Subcutaneous abdominal adipose tissue (tissue), 5 donors: ENCODE measurements around the gene RALGAPA2.

Source experiments
- H3K27ac ChIP-seq: one replicate; pipeline ENCODE4 v1.7.0; 2013; ENCODE audit warnings: low read depth, mild to moderate bottlenecking, inconsistent platforms, low read length, moderate library complexity
- H3K27me3 ChIP-seq, 5 donors: one replicate each; pipeline ENCODE4 v1.7.0; 2013; ENCODE audit warnings: low read length in 5 of 5, inconsistent platforms in 1 of 5; ENCODE audit not compliant: control insufficient read depth in 5 of 5, insufficient read depth in 4 of 5
- H3K36me3 ChIP-seq, 5 donors: one replicate each; pipeline ENCODE4 v1.7.0; 2013; ENCODE audit warnings: low read length in 5 of 5; ENCODE audit not compliant: control insufficient read depth in 5 of 5, insufficient read depth in 5 of 5
- H3K4me1 ChIP-seq, 5 donors: one replicate each; pipeline ENCODE4 v1.7.0; 2013; ENCODE audit warnings: low read length in 5 of 5, mild to moderate bottlenecking in 3 of 5, moderate library complexity in 1 of 5; ENCODE audit not compliant: control insufficient read depth in 5 of 5, insufficient read depth in 5 of 5
- H3K4me3 ChIP-seq, 5 donors: one replicate each; pipeline ENCODE4 v1.7.0; 2013; ENCODE audit warnings: low read length in 5 of 5, low read depth in 1 of 5
- H3K9ac ChIP-seq, 5 donors: one replicate each; pipeline ENCODE4 v1.7.0; 2013; ENCODE audit warnings: low read length in 5 of 5, mild to moderate bottlenecking in 4 of 5, moderate library complexity in 3 of 5
- H3K9me3 ChIP-seq, 5 donors: one replicate each; pipeline ENCODE4 v1.7.0; 2013; ENCODE audit warnings: low read length in 5 of 5; ENCODE audit not compliant: control insufficient read depth in 5 of 5
- donor health status: healthy.
- donor health status: healthy.
- donor health status: healthy.
- donor health status: healthy.
- donor health status: healthy.

RALGAPA2 gene

GRCh38 chr20:20643927-20644326 lies 68.5 kb downstream of the RALGAPA2 start:
- Histone ChIP-seq H3K4me1 (peaks cover 0 to 6% (median 0%) of the 10 kb centered on the region in 5 donors), H3K27me3 (no peaks in the 10 kb centered on the region), H3K9ac (no peak overlapping the region), H3K4me3 (no peak overlapping the region), H3K36me3 (peaks cover 8 to 20% (median 17%) of the 10 kb centered on the region in 5 donors), H3K27ac (no peak overlapping the region), H3K9me3 (peaks cover 0 to 3% (median 0%) of the 10 kb centered on the region in 5 donors)

- peaks cover 14 to 33% (median 28%) of the 10 kb centered on the region in 5 donors for H3K36me3 ChIP-seq
- no peak overlapping the region for H3K9ac ChIP-seq
- H3K27ac ChIP-seq: no peak overlapping the region
- no peak overlapping the region for H3K4me3 ChIP-seq
- H3K9me3 ChIP-seq: no peaks in the 10 kb centered on the region
- H3K27me3 ChIP-seq: no peaks in the 10 kb centered on the region
- peaks cover 0 to 6% (median 0%) of the 10 kb centered on the region in 5 donors for H3K4me1 ChIP-seq
Measured at GRCh38 chr20:20641783-20642182, 70.7 kb downstream of the RALGAPA2 start.

- Histone ChIP-seq H3K27ac (no peak overlapping the region), H3K4me3 (no peak overlapping the region), H3K4me1 (peaks cover 0 to 3% (median 0%) of the 10 kb centered on the region in 5 donors), H3K9ac (no peak overlapping the region), H3K36me3 (peaks cover 19 to 53% (median 43%) of the 10 kb centered on the region in 5 donors), H3K27me3 (no peaks in the 10 kb centered on the region), H3K9me3 (no peaks in the 10 kb centered on the region)
Measured at GRCh38 chr20:20638878-20639277, 73.6 kb downstream of the RALGAPA2 start.

GRCh38 chr20:20637998-20638725 lies 74.3 kb downstream of the RALGAPA2 start:
- Histone ChIP-seq H3K27me3 (no peaks in the 10 kb centered on the region), H3K9me3 (no peaks in the 10 kb centered on the region), H3K9ac (no peak overlapping the region), H3K36me3 (peaks cover 19 to 60% (median 47%) of the 10 kb centered on the region in 5 donors), H3K27ac (no peak overlapping the region), H3K4me3 (no peak overlapping the region), H3K4me1 (peaks cover 0 to 3% (median 0%) of the 10 kb centered on the region in 5 donors)

- Histone ChIP-seq H3K36me3 (peaks cover 20 to 73% (median 53%) of the 10 kb centered on the region in 5 donors), H3K4me3 (no peak overlapping the region), H3K4me1 (no peaks in the 10 kb centered on the region), H3K9me3 (no peaks in the 10 kb centered on the region), H3K27me3 (no peaks in the 10 kb centered on the region), H3K27ac (no peak overlapping the region), H3K9ac (no peak overlapping the region)
Measured at GRCh38 chr20:20635006-20635405, 77.4 kb downstream of the RALGAPA2 start.

- peaks cover 13 to 72% (median 50%) of the 10 kb centered on the region in 5 donors for H3K36me3 ChIP-seq
- no peak overlapping the region for H3K9ac ChIP-seq
- no peaks in the 10 kb centered on the region for H3K27me3 ChIP-seq
- no peak overlapping the region for H3K27ac ChIP-seq
- H3K4me1 ChIP-seq: no peaks in the 10 kb centered on the region
- no peak overlapping the region for H3K4me3 ChIP-seq
- H3K9me3 ChIP-seq: no peaks in the 10 kb centered on the region
Measured at GRCh38 chr20:20632644-20633043, 79.8 kb downstream of the RALGAPA2 start.

- H3K4me1 ChIP-seq: no peaks in the 10 kb centered on the region
- H3K36me3 ChIP-seq: peaks cover 24 to 81% (median 59%) of the 10 kb centered on the region in 5 donors
- no peak overlapping the region for H3K4me3 ChIP-seq
- H3K27me3 ChIP-seq: no peaks in the 10 kb centered on the region
- no peak overlapping the region for H3K9ac ChIP-seq
- H3K9me3 ChIP-seq: no peaks in the 10 kb centered on the region
- H3K27ac ChIP-seq: no peak overlapping the region
Measured at GRCh38 chr20:20630551-20630950, 81.9 kb downstream of the RALGAPA2 start.

GRCh38 chr20:20629556-20630188 lies 82.8 kb downstream of the RALGAPA2 start:
- no peak overlapping the region for H3K27ac ChIP-seq
- no peak overlapping the region for H3K4me3 ChIP-seq
- H3K9ac ChIP-seq: no peak overlapping the region
- H3K9me3 ChIP-seq: no peaks in the 10 kb centered on the region
- no peaks in the 10 kb centered on the region for H3K4me1 ChIP-seq
- no peaks in the 10 kb centered on the region for H3K27me3 ChIP-seq
- peaks cover 19 to 75% (median 54%) of the 10 kb centered on the region in 5 donors for H3K36me3 ChIP-seq

GRCh38 chr20:20628314-20628713 lies 84.1 kb downstream of the RALGAPA2 start:
- Histone ChIP-seq H3K27ac (no peak overlapping the region), H3K9ac (no peak overlapping the region), H3K4me3 (no peak overlapping the region), H3K4me1 (no peaks in the 10 kb centered on the region), H3K36me3 (peaks cover 19 to 64% (median 45%) of the 10 kb centered on the region in 5 donors), H3K9me3 (no peaks in the 10 kb centered on the region), H3K27me3 (no peaks in the 10 kb centered on the region)

GRCh38 chr20:20627471-20627870 lies 85.0 kb downstream of the RALGAPA2 start:
- H3K36me3 ChIP-seq: peaks cover 16 to 58% (median 42%) of the 10 kb centered on the region in 5 donors
- no peaks in the 10 kb centered on the region for H3K27me3 ChIP-seq
- no peaks in the 10 kb centered on the region for H3K9me3 ChIP-seq
- H3K27ac ChIP-seq: no peak overlapping the region
- H3K4me3 ChIP-seq: no peak overlapping the region
- no peaks in the 10 kb centered on the region for H3K4me1 ChIP-seq
- H3K9ac ChIP-seq: no peak overlapping the region
